Measurements from ENCODE around the gene DYNLL2.
A peak's percentile ranks its signal among the peaks of the same experiment; 100 is the strongest.
"Not testable (repeated sequence)": the region's sequence is repeated elsewhere in the genome, so short reads cannot be mapped to it uniquely, and the experiment has no call there.

DYNLL2 gene

DNA sequence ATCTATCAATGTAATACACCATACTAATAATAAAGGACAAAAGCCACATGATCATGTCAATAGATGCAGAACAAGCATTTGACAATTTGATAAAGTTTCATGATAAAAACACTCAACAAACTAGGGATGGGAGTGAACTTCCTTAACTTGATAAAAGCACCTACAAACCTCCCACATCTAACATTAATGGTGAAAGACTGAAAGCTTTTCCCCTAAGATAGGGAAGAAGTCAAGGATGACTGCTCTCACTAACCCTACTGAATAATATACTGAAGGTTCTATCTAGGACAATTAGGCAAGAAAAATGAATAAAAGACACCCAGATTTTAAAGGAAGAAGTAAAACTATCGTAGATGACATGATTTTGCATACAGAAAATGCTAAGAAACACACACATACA is 10.4 kb upstream of the DYNLL2 start:
- no peak for DNase-seq (ENCODE audit: low read depth)

DNA sequence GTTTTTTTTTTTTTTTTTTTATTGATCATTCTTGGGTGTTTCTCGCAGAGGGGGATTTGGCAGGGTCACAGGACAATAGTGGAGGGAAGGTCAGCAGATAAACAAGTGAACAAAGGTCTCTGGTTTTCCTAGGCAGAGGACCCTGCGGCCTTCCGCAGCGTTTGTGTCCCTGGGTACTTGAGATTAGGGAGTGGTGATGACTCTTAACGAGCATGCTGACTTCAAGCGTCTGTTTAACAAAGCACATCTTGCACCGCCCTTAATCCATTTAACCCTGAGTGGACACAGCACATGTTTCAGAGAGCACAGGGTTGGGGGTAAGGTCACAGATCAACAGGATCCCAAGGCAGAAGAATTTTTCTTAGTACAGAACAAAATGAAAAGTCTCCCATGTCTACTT is 10.0 kb upstream of the DYNLL2 start:
- DNase-seq (ENCODE audit: low read depth) = not testable (repeated sequence)

DNA sequence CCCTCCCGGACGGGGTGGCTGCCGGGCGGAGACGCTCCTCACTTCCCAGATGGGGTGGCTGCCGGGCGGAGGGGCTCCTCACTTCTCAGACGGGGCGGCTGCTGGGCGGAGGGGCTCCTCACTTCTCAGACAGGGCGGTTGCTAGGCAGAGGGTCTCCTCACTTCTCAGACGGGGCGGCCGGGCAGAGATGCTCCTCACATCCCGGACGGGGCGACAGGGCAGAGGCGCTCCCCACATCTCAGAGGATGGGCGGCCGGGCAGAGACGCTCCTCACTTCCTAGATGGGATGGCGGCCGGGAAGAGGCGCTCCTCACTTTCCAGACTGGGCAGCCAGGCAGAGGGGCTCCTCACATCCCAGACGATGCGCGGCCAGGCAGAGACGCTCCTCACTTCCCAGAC is 8.8 kb upstream of the DYNLL2 start:
- DNase-seq (ENCODE audit: low read depth) = not testable (repeated sequence)

DNA sequence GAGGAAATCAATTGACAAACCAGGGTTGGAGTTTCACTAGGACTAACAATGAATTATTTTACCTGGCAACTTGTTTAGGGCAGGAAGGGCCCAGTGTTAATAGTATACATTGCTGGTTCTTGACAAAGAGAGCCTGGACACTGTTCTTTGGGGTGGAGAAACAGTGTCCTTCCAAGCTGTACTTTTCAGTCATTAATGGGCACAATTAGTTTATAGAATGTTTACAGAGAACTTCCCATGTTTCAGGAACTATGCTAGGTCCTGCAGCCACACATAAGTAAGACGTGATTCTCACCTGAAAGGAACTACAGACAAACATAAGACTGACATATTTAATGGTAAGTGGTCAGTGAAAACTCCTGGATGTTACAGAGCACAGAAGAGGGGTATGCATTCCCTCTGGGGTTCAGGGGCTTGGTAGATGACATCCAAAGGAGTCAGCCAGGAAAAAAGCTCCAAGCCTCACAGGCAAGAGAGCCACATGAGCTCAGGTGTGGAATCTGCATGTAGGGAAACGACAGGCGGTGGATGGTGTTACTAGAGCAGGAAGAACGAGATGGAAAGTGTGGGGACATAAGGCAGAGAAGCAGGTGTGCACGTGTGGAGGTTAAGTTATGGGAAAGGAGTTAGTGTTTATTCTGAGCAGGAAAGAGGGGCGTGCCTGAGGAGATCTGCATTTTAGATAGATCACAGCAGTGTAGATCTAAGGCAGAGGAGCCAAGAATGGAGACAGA is 3.8 kb upstream of the DYNLL2 start:
- DNase-seq (ENCODE audit: low read depth) = no peak

DNA sequence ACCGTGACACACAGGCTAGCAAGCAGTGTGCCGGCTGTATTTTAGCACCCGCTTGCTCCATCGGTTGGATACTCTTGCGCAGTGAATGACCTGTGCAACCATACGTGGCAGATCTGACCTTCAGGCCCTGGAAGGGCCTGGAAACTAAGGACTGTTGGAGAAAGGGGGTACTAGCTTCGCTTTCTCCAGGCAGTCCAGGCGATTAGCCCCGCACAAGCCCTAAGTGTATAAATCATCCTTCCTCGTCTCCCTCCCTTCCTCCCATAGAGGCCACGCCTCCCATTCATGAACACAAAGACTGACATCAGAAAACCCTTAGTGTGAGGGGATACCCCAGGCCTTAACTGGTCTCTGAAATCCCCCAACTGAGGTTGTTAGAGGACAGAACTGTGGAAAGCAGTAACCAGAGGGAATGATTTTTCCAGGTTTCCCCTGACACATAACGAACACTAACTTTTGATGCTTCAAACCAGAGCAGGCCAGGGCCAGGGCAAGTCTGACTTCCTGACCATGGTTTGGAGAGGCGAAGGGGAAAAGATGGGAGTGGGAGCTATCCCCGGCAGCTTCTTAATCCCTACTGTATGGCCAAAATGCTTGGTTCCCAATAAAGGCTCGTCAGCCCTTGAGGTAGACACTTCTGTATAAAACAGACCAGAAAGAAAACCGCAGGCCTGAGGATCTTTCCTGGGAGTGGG is 1.4 kb upstream of the DYNLL2 start:
- DNase-seq (ENCODE audit: low read depth) = no peak

DNA sequence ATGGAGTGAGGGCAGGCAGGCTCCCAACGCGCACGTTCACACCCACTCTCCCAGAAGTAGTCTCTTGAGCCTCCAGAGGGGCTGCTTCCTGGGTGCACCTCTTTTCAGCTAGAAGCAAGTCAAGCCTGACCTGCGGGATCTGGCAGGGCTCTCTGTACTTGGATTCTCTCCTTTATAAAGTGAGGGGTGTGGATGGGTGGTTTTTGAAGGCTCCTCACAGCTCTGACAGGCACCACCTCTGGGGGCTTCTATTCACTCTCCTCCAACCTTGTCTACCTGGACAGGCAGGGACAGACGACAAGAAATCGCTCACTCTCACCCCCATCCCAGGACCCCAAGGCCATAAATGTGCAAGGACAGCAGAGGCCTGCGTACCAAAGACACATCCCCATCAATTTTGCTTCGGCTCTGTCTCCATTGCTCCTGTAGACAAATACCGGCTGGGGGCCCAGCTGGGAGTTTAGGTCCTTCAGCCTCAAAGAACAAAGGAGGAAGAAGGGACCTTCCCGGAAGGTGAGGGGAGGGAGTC is 814 bp upstream of the DYNLL2 start:
- DNase-seq (ENCODE audit: low read depth) = no peak

DNA sequence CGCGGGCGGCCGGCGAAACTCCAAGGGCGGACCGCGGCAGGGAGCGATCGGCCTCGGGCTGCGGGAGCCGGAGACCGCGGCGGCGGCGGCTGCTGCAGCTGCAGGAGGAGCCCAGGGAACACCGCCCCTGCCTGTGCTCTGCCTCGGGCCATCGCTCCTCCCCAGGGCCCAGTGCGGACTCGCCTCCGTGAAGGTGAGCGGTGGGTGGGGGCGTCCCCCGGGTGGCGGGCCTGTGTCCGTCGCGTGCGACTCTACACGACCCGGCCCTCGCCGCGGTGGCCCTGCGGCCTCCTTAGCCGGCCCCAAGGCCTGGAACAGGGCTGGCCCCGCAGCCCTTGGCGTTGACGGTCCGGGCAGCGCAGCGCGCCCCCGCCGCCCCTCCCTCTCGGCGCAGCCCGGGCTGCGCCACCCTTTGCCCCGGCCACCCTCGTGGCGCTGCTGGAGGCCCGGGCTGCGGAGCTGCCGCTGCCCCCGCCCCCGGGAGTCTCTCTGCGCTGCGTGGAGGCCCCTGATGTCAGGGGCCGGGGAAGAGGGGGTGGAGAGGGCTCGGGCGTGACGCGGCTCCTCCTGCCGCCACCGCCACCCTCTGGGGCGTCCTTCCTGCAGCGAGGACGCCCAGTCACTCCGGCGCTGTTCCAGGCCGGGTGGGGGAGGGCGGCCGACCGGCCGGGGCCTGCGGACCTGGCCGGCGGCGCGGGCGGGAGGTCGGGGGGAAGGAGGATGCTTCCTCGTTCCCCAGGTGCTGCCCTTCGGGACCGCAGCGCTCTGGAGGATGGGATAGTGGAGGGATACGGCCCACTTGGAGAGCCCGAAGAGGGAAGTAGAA is 485 bp downstream of the DYNLL2 start:
- DNase-seq (ENCODE audit: low read depth) = peak; percentile 28

DNA sequence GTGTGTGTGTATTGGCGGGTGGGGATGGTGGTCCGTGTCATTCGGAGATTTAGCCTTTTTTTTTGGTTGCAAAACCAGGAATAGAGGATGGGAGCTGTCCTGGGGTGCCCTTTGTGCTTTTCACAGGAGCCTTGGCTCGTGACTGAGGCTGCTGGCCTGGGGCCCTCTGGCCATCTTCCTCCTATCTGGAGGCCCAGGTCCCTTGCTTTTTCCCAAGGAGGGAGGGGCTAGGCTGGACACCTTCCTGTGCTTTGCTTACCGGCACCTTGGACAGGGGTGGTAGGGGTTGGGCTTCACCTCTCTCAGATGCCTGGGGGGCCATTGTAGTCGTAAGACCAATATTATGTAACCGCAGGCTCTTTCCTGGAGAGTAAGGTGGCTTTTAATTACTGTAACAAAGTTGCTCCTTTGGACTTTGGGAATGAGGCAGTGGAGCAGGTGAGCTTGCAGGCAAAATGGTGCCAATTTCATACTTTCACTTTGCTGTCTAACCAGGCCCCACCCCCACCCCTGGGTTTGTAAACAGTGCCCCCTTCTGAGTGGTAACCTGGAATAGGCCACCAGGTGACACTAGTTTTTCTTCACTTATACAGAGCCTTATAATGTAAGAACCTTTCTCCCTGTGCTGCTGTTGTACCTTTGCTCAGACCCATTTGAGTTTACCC is 1.2 kb downstream of the DYNLL2 start:
- peak; percentile 15 for DNase-seq (ENCODE audit: low read depth)

DNA sequence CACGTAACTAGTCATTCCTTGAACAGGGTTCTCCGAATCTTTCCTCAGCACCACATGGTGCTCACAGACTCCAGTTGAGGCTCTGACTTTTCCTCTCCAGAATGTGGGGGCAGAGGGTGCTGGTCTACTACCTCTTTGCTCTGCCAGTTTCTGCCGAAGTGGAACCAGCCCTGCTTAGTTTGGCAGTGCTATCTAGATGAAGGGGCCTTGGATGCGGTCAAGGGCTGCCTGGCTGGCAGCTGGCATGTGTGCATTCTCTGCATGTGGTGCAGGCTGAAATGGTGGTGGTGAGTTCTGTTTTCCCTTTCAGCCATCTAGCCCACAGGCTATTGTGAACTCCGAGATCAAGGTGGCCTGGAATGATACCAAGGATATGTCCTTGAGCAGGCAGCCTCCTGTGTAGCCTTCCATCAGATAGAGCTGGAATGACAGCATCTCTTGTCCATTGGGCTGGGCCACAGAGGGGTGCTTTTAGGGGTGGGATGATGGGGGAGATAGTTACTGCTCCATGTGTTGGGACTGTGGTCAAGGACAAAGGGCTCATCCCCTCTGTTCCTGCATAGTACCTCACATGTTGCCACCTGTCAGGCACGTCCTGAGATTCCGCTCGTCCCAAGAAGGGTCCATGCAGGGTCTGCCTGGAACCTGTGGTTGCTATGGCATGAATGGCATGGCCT is 2.0 kb downstream of the DYNLL2 start:
- no peak for DNase-seq (ENCODE audit: low read depth)

DNA sequence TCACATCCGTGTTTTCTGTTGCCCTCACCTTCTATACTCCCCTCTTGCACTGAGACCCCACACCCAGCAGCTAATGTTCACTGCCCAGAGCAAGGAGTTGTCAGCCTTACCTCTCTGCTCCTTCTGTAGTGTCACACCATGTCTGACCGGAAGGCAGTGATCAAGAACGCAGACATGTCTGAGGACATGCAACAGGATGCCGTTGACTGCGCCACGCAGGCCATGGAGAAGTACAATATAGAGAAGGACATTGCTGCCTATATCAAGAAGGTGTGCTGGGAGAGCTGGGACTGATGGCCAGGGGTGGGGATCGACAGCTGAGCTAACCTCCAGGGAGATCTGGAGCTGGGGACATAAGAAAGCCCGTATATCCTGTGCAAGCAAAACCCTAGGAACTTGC is 3.7 kb downstream of the DYNLL2 start:
- DNase-seq (ENCODE audit: low read depth) = no peak

DNA sequence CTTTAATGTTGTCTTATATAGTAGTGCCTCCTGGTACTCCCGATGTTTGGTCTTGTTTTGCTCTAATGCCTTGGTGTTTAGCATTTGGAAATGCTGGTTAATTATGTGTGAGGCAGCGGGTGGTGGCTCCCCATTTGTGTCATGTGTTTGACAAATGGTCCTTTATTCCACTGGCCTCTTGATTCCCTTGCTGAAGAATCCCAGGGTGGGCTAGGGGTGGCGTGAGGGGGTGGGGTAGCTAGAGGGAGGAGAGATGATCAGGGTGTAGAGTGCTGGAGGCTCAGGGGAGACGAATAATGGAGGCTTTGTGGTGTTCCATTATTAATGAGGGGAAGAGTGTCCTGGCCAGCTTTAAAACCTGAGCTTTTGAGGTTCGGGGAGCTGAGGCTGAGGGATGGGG is 5.4 kb downstream of the DYNLL2 start:
- DNase-seq (ENCODE audit: low read depth) = no peak

DNA sequence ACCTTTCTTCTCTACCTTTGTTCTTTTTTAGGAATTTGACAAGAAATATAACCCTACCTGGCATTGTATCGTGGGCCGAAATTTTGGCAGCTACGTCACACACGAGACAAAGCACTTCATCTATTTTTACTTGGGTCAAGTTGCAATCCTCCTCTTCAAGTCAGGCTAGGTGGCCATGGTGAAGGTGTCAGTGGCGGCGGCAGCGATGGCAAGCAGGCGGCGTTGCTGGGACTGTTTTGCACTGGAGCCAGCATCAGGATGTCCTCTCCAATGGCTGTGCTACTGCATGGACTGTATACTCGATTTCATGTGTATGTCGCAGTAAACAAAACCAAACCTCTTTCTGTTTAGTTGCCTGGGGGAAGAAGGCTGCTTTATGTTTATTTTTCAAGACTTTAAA is 5.9 kb downstream of the DYNLL2 start:
- DNase-seq (ENCODE audit: low read depth) = no peak

DNA sequence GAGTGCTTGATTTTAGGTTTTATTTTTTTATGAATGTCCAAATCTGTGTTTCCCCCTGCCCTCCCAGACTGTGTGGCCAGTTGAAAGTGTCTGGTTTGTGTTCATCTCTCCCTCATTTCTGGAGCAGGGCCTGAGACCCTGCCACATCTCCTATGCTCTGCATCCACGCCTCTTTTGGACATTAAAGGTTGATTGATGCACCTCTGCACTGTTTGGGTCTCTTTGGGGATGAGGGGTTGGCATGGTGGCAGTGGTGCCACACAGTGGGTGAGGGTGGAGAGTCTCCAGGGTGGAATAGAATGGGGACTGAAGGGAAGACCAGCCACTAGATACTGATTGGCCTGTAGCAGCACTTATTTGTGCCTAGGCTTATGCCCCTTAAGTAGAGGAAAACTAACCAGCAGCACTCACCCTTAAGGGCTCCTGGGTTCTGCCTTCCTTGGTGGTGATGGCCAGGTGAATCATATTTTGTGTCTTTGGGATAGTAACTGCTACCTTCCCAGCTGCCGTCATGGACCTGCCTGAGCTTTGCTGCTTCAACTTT is 7.9 kb downstream of the DYNLL2 start:
- DNase-seq (ENCODE audit: low read depth) = no peak

DNA sequence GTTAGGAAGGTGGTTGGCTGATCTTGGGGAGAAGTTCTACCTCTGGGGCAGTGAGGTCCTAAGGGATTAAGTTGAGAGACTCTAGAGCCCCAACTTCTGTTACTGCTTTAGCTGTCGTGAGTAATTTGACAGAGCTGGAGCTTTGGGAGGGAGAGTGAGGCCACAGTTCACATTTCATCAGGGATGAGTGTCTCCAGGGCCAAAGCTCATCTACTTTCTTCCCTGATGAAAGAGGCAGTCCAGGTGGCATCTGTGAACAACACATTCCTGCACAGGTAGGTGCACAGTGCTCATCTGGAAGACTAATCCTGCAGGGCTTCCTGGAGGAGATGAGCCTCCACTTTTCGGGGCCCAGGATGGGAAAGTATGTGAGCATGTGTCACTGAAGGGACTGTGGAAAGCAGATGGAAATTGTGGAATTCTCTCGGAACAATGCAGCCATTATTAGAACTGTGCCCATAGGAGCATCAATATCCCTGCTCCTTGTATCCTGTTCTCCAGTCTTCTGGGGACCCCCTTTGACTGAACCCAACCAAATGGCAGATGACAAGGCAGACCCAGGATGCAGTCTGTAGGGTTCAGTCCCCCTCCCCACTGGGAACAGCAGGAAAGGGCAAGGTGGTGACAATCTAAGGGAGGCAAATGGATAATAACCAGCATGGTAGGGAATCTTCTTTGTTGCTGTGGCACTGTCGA is 9.0 kb downstream of the DYNLL2 start:
- DNase-seq (ENCODE audit: low read depth) = no peak

DNA sequence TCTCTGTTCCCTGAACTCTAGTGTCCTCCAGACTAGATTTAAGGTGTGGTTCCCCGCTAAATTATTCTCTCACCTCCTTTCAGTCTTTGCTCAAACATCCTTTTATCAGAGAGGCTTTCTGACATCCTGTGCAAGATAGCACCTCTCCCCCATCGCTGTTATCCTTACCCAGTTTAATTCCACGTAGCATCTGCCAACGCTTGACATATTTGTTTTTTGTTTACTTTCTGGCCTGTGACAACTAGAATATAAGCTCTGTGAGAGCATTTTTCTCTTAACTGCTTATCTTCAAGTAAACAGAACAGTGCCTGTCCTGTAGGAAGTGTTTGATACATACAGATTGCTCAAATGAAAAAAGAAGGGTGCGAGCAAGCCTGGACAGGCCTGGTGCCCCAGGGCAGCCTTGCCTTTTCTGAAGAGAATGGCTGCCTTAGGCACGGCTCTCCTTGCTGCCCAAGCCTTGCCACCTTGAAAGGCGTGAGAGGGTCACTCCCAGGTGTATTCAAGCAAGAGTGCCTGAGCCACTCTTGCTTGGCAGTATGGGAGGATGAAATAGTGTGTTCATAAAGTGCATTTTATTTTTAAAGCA is 9.7 kb downstream of the DYNLL2 start:
- no peak for DNase-seq (ENCODE audit: low read depth)

DNA sequence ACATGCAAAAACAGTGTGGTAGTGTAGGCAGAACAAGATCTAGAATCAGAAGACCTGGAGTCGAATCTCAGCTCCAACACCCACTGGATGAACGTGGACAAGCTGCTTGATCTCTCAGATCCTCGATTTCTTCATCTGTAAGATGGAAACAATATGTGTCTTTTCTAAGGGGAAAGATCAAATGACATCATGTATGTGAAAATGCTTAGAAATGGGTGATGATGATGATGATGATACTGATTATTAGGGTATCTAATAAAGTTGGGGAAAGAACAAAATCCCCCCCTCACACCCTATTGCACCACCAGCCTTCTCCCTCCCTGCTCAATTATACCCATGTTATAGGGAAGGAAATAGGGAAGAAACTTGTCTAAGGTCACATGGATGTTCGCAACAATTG is 10.9 kb downstream of the DYNLL2 start:
- no peak for DNase-seq (ENCODE audit: low read depth)

DNA sequence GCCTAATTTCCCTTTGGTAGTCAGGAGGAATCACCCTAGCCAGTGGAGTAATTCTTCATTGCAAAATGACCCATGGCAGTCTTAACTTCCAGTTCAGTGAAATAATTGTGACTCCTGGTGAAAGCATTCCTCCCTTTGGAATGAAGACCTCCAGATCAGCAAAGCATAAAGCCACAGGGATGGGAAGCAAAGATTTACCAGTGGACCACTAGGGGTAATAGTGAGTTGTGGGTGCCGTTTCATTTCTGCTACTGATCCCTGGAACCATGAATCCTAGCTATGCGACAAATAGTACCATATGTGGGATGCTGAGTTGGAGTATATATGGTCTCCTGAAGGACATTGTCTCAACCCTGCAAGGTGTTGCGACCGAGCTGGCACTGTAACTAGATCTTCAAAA is 13.7 kb downstream of the DYNLL2 start:
- no peak for DNase-seq (ENCODE audit: low read depth)

DNA sequence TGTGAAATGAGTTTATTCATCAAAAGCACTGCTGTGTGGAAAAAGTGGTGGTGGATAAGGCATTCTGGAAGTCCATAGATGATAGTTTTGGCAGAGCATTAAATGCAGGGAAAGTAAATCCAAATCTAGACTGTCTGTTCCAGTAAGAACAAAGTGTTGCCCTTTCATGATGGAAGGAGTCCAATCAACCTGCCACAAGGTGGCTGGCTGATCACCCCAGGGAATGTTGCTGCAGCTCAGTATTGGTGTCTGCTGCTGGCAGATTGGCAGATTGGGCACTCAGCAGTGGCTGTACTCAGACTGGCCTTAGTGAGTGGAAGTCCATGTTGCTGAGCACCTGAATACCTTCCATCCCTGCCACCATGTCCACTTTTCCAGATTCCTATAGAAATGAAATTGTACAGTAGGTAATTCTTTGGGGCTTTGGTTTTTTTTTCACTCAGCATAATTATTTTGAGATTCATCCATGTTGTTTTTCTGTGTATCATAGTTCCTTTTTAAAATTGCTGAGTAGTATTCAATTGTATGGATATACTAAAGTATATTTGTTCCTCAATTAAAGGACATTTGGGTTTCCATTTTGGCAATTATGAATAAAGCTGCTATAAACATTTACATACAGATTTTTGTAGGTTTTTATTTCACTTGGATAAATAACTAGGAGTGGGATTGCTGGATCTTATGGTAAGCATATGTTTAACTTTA is 14.3 kb downstream of the DYNLL2 start:
- no peak for DNase-seq (ENCODE audit: low read depth)

DNA sequence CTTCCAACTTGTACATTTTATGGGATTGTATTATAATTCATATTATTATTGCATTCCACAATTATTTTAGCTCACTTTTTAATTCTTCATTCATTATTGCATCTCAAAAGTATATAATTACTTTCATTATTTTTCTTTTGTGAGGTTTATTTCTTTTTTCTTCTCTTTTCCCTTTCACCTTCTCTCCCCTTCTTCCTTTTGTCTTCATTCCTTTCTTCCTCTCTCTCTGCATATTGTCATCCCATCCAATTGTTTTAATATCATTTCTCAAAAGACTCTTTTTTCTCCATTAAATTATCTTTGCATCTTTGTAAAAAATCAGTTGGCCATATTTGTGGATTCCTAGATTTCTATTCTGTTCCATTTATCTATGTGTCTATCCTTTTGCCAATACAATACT is 17.3 kb downstream of the DYNLL2 start:
- no peak for DNase-seq (ENCODE audit: low read depth)

DNA sequence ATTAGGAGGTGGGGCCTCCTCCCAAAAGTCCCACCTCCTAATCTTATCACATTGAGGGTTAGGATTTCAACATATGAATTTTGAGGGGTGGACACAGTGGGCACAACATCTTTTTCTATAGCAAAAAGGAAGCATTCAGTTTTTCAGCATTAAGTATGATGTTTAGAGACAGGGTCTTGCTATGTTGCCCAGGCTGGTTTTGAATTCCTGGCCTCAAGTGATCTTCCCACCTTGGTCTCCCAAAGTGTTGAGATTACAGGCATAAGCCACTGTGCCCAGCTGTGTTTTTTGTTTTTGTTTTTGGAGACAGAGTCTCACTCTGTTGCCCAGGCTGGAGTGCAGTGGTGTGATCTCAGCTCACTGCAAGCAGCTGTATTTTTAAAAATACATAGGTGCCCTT is 18.7 kb downstream of the DYNLL2 start:
- not testable (repeated sequence) for DNase-seq (ENCODE audit: low read depth)

Data from iris pigment epithelial cell (primary cell).